GM18508 (cell line): ENCODE results near the gene ARHGEF25.
A peak's percentile ranks its signal among the peaks of the same experiment; 100 is the strongest.
"Not testable (repeated sequence)": the region's sequence is repeated elsewhere in the genome, so short reads cannot be mapped to it uniquely, and the experiment has no call there.

Experiments
- ATAC-seq: cut with Tn5 transposase; IDR thresholded peaks from one replicate; pipeline ENCODE4 v1.9.1; 2021; ENCODE audit warnings: moderate number of reproducible peaks; ENCODE audit not compliant: insufficient read depth, unreplicated experiment

Gene ARHGEF25

GRCh38 chr12:57611108-57611826 is at the start of gene ARHGEF25:
Gene ARHGEF25, plus strand, starts transcription at chr12:57611435. Its CDS starts 460 bp downstream, at chr12:57611895.
- no peak for ATAC-seq

DNA sequence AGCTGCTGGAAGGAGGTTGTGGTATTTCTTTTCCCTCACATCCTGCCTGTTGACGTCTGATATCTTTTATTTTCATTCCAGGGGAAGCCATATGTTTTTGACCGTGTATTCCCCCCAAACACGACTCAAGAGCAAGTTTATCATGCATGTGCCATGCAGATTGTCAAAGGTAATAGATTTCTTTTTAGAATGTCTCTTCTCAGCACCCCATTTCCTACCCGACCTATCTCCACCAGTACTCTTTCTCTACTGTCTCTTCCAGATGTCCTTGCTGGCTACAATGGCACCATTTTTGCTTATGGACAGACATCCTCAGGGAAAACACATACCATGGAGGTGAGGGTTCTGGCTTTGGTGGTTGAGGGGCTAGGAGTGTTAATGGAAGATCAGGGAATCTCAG is 47.9 kb upstream of the ARHGEF25 start:
- no peak for ATAC-seq

DNA sequence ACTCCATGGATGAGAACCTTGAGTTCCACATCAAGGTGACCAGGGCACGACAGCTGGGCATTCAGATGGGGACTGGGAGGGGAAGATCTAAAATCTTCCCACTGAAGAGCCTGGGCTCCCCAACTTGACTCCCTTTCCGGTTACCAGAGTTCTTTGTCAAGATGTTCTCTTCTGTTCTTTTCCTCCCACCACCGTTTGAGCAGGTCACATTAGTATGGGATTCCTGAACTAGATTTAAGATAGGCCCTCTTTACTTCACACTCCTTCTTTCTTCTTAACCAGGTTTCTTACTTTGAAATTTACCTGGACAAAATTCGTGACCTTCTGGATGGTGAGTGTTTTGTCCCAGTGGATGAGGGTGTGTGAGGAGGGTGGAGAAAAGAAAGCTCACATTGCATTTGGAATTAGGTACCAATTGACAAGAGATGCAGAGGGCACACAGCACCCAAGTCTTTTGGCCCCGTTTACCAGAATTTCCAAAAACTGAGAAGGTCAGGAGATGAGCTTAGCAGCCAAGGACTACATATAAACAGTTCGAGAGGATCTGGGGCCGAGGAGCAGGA is 47.0 kb upstream of the ARHGEF25 start:
- ATAC-seq, result no peak

- no peak for ATAC-seq
Observed at GRCh38 chr12:57568838-57569237, 42.4 kb upstream of the ARHGEF25 start.

DNA sequence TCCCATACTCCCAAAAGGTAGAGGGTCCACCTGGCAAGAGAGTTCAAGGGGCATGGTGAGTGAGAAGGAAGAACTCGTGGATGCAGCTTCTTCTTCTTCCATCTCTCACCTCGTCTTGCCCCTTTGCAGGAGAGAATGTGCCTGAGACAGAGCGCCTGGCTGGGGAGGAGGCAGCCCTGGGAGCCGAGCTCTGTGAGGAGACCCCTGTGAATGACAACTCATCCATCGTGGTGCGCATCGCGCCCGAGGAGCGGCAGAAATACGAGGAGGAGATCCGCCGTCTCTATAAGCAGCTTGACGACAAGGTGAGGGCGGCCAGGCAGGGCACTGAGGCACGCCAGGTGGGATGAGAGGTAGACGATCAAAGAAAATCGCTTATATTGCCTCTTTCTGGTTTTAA is 41.4 kb upstream of the ARHGEF25 start:
- no peak for ATAC-seq

- ATAC-seq, result not testable (repeated sequence)
Observed at GRCh38 chr12:57570438-57570837, 40.8 kb upstream of the ARHGEF25 start.

GRCh38 chr12:57571926-57572762 is 39.1 kb upstream of the ARHGEF25 start:
- ATAC-seq, result no peak

GRCh38 chr12:57574795-57575194 is 36.4 kb upstream of the ARHGEF25 start:
- no peak for ATAC-seq

- ATAC-seq, result no peak
Observed at GRCh38 chr12:57575771-57576612, 35.2 kb upstream of the ARHGEF25 start.

DNA sequence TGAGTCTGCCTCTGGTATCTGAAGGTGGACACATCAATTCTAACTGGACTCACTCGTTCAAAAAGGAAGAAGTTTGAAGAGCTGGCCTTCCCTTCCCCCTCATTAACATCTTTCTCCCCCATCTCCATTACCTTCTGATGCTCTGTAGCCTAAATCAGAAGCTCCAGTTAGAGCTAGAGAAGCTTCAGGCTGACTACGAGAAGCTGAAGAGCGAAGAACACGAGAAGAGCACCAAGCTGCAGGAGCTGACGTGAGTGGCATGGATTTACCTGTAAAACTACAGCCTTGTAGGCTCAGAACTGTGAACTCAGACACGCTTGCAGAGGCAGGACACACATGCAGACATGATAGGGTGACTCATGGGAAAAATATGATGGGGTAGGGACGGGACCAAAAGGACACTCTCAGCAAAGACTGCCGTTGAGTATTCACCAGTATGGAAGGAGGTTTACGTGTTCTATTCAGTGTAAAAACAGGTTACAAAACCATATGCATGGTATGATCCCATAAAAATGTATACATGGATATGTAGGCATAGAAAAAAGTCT is 34.5 kb upstream of the ARHGEF25 start:
- no peak for ATAC-seq

GRCh38 chr12:57577981-57578758 is 33.1 kb upstream of the ARHGEF25 start:
- no peak for ATAC-seq

- ATAC-seq, result no peak
Observed at GRCh38 chr12:57579011-57579410, 32.2 kb upstream of the ARHGEF25 start.

DNA sequence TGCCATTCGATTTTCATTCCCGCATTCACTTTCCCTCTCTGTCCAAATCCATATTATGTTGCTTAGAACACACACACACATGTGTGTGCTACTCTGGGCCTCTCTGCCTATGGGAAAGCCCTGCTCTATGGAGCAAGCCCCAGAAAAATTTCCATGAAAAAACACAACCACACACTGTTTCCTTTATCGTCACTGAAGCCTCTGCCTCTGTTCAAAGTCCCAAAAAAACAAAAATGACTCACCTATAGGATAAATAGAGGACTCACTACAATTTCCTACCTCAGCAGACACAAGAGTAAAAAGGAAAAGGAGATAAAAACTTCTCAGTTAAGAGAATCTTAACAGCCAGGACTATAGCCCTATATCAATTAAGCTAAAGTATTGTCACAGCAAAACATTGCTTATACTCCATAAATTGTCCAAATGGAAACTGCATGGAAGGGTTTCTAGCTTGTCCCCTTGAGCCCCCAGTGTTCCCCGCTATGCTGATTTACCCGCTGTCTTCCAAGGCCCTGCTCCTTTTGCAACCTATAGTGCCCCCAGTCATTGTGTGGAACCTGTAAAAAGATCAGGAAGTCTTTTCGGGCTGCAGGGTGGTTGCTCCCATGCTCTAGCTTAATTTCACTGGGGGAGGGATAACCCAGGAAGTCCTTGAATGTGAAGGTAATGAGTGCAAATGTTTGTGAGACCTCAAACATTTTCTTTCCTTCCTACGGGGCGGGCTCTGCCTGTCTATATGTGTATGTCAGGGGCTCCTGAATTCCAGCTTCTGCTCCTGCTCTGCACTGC is 31.4 kb upstream of the ARHGEF25 start:
- ATAC-seq, result no peak

- no peak for ATAC-seq
Observed at GRCh38 chr12:57580466-57580795, 30.8 kb upstream of the ARHGEF25 start.

DNA sequence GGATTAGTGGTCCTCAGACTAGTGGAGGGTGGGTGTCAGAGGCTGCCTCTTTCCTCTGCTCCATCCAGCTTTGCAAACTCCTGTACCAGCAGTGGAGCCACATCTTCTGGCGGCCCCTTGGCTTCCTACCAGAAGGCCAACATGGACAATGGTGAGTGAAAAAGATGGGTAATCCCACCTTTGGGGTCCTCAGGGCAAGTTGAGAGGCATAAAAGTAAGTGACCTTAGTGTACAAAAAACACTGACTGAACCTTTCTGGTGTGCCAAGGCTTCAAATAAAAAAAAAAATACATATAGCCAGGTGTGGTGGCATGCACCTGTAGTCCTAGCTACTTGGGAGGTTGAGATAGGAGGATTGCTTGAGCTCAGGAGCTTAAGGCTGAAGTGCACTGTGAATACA is 29.4 kb upstream of the ARHGEF25 start:
- no peak for ATAC-seq

DNA sequence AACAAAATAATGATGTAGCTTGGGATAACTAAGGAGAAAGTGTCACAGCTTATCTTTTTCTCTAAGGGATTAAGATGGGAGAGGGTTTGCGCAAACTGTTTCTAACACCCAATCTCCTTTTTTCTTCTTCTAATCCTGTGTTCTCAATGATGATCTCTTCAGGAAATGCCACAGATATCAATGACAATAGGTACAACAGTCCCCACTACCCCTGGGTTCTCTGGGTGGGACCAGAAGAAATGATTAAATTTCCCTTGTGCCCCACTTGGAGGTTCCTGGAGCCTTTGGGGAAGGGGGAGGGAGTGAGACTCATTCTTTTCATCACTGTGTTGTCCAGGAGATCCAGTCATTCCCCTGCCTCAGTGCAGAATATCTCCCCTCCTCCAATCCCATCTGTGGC is 28.8 kb upstream of the ARHGEF25 start:
- no peak for ATAC-seq

GRCh38 chr12:57583008-57583831 is 28.0 kb upstream of the ARHGEF25 start:
- peak; percentile 83 for ATAC-seq

DNA sequence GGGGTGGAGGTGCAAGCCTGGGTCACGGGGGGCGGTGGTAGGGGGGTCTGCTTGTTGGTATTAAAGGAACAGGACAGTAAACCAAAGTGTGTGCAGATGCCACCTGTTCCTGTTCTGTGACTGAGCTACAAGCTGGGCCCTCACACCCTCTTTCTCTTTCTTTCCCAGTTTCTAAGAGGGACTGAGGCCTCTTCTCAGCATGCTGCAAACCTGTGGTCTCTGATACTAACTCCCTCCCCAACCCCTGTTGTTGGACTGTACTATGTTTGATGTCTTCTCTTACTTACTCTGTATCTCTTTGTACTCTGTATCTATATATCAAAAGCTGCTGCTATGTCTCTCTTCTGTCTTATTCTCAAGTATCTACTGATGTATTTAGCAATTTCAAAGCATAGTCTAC is 27.2 kb upstream of the ARHGEF25 start:
- ATAC-seq, result no peak
